HepG2 (cell line): ENCODE data around the gene SOBP.

Experiments
- KDM1A ChIP-seq: IDR thresholded peaks from 2 replicates; pipeline ENCODE4 v1.6.1; 2016; ENCODE audit warnings: missing compliant biosample characterization
- MAZ ChIP-seq, 2 experiments: sonication (generic) in 1 of 2; formaldehyde crosslinking in 1 of 2; IDR thresholded peaks; 2 replicates each; pipeline versions ENCODE4 v1.5.0 to v1.6.1; 2012 to 2020; ENCODE audit warnings: low read depth in 2 of 2, mild to moderate bottlenecking in 2 of 2, borderline replicate concordance in 1 of 2, improper control_type of control experiment in 1 of 2, low read length in 1 of 2, missing genetic modification reagents in 1 of 2, moderate library complexity in 1 of 2
- NRL ChIP-seq: sonication (generic); formaldehyde crosslinking; IDR thresholded peaks from 2 replicates; pipeline ENCODE4 v1.5.0; 2020; ENCODE audit warnings: missing genetic modification reagents, mild to moderate bottlenecking, moderate library complexity, borderline replicate concordance
- TEAD3 ChIP-seq: optimal IDR thresholded peaks from 2 replicates; pipeline ENCODE3; 2016; ENCODE audit warnings: borderline replicate concordance
- ZNF335 ChIP-seq: sonication (generic); formaldehyde crosslinking; IDR thresholded peaks from 2 replicates; pipeline ENCODE4 v1.4.0; 2020; ENCODE audit warnings: missing genetic modification reagents
- TF ChIP-seq, protein P1 (sequence below): sonication (generic); formaldehyde crosslinking; IDR thresholded peaks from 2 replicates; pipeline ENCODE4 v1.5.0; 2020; ENCODE audit warnings: mild to moderate bottlenecking, missing genetic modification reagents, moderate library complexity
- TF ChIP-seq, protein P2 (sequence below): sonication (generic); formaldehyde crosslinking; IDR thresholded peaks from 2 replicates; pipeline ENCODE4 v1.4.0; 2020; ENCODE audit warnings: missing genetic modification reagents
- TF ChIP-seq, protein P3 (sequence below), 2 experiments: IDR thresholded peaks; 2 replicates each; pipeline ENCODE4 v1.6.1; 2011 to 2012; ENCODE audit warnings: low read length in 2 of 2, borderline replicate concordance in 1 of 2, low read depth in 1 of 2, mild to moderate bottlenecking in 1 of 2, moderate library complexity in 1 of 2

DNA sequence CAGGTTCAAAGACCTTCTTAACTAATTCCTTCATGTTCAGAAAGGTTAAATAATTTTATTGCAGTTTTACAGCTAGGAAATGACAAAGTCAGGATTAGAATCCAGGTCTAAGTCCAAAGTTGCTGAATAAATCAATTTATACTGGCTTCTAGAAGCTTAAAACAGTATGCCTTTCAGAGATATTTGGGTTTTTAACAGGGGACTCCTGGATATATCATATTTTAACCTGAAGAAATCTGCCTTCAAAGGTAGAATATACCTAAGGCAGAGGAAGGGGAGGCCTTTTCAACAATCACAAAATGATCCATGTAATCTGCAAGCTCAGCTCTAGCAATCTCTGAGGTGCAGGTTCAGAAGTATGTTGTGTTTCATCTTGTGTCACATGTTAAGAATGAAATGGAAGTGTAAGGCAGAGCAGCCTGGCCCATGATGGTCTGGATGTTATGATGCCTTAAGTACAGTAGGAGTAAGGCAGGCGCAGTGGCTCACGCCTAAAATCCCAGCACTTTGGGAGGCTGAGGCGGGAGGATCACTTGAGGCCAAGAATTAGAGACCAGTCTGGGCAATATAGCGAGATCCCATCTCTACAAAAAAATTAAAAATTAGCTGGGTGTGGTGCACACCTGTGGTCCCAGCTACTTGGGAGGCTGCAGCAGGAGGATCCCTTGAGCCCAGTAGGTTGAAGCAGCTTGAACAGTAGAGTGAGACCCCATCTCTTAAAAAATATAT, 123.9 kb downstream of the SOBP start:
- no peak for TF ChIP-seq TEAD3
- TF ChIP-seq, protein P1, sequence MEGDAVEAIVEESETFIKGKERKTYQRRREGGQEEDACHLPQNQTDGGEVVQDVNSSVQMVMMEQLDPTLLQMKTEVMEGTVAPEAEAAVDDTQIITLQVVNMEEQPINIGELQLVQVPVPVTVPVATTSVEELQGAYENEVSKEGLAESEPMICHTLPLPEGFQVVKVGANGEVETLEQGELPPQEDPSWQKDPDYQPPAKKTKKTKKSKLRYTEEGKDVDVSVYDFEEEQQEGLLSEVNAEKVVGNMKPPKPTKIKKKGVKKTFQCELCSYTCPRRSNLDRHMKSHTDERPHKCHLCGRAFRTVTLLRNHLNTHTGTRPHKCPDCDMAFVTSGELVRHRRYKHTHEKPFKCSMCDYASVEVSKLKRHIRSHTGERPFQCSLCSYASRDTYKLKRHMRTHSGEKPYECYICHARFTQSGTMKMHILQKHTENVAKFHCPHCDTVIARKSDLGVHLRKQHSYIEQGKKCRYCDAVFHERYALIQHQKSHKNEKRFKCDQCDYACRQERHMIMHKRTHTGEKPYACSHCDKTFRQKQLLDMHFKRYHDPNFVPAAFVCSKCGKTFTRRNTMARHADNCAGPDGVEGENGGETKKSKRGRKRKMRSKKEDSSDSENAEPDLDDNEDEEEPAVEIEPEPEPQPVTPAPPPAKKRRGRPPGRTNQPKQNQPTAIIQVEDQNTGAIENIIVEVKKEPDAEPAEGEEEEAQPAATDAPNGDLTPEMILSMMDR = no peak
- TF ChIP-seq MAZ (IDR thresholded peaks at IDR 0.05; ENCODE audit: borderline replicate concordance, low read depth, low read length) = no peak
- TF ChIP-seq MAZ (CRISPR knock-in tag; IDR thresholded peaks at IDR 0.05; ENCODE audit: low read depth) = no peak
- TF ChIP-seq KDM1A (CRISPR knock-in tag) = no peak
- TF ChIP-seq NRL (CRISPR knock-in tag) = no peak
- TF ChIP-seq, protein P2, sequence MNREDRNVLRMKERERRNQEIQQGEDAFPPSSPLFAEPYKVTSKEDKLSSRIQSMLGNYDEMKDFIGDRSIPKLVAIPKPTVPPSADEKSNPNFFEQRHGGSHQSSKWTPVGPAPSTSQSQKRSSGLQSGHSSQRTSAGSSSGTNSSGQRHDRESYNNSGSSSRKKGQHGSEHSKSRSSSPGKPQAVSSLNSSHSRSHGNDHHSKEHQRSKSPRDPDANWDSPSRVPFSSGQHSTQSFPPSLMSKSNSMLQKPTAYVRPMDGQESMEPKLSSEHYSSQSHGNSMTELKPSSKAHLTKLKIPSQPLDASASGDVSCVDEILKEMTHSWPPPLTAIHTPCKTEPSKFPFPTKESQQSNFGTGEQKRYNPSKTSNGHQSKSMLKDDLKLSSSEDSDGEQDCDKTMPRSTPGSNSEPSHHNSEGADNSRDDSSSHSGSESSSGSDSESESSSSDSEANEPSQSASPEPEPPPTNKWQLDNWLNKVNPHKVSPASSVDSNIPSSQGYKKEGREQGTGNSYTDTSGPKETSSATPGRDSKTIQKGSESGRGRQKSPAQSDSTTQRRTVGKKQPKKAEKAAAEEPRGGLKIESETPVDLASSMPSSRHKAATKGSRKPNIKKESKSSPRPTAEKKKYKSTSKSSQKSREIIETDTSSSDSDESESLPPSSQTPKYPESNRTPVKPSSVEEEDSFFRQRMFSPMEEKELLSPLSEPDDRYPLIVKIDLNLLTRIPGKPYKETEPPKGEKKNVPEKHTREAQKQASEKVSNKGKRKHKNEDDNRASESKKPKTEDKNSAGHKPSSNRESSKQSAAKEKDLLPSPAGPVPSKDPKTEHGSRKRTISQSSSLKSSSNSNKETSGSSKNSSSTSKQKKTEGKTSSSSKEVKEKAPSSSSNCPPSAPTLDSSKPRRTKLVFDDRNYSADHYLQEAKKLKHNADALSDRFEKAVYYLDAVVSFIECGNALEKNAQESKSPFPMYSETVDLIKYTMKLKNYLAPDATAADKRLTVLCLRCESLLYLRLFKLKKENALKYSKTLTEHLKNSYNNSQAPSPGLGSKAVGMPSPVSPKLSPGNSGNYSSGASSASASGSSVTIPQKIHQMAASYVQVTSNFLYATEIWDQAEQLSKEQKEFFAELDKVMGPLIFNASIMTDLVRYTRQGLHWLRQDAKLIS = no peak
- TF ChIP-seq, protein P3, sequence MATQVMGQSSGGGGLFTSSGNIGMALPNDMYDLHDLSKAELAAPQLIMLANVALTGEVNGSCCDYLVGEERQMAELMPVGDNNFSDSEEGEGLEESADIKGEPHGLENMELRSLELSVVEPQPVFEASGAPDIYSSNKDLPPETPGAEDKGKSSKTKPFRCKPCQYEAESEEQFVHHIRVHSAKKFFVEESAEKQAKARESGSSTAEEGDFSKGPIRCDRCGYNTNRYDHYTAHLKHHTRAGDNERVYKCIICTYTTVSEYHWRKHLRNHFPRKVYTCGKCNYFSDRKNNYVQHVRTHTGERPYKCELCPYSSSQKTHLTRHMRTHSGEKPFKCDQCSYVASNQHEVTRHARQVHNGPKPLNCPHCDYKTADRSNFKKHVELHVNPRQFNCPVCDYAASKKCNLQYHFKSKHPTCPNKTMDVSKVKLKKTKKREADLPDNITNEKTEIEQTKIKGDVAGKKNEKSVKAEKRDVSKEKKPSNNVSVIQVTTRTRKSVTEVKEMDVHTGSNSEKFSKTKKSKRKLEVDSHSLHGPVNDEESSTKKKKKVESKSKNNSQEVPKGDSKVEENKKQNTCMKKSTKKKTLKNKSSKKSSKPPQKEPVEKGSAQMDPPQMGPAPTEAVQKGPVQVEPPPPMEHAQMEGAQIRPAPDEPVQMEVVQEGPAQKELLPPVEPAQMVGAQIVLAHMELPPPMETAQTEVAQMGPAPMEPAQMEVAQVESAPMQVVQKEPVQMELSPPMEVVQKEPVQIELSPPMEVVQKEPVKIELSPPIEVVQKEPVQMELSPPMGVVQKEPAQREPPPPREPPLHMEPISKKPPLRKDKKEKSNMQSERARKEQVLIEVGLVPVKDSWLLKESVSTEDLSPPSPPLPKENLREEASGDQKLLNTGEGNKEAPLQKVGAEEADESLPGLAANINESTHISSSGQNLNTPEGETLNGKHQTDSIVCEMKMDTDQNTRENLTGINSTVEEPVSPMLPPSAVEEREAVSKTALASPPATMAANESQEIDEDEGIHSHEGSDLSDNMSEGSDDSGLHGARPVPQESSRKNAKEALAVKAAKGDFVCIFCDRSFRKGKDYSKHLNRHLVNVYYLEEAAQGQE (IDR thresholded peaks at IDR 0.05; ENCODE audit: borderline replicate concordance in 1 of 2, low read depth in 1 of 2, low read length in 2 of 2) = no peak
- TF ChIP-seq ZNF335 (CRISPR knock-in tag) = no peak
